Stimulated activated CD4-positive, alpha-beta T cell treated with anti-CD3 and anti-CD28 coated beads, TNF-alpha, amount 100 ng/mL, for 48 hours (primary cell): ENCODE measurements around the gene PIP5K1C.

Experiments used
- DNase-seq, 3 donors: peaks; one replicate each; pipeline ENCODE4 v3.0.0-alpha.2; 2020; ENCODE audit warnings: low read depth in 3 of 3

The PIP5K1C gene

GRCh38 chr19:3721887-3722442 lies 21.7 kb upstream of the PIP5K1C start:
- no peak for DNase-seq

DNA sequence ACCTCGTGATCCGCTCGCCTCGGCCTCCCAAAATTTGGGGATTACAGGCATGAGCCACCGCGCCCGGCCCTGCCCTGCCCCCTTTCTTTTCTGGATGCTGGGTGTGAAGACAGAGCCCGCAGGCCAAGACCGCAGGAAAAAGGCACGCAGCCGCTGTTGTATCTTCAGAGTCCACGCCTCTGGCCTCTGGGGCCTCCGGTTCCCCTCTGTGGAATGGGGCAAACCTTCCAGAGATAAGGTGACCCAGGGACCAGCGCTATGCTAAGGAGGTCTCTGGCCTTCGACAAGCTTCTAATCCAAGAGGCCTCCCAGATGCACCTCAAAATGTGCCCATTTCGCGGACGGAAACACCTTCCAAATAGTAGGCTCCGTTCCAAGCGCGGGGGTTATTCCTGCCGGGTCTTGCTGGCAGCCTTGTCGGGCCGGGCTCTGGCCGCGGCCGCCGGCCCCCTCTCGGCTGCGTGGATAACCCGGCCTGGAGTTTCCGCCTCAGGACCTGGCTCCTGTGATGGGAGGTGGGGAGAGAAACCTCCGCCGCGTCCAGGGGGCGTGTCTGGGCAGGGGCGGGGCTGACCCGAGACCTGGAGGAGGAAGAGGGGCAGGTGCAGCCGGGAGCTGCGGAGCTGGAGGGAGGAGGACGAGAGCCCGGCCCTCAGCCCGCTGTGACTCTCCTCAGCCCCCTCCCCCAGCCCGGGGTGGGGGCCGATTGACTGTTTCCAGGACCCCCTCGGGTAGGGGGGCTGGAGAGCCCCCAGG lies 21.0 kb upstream of the PIP5K1C start:
- peak; percentile 80 to 87 (median 84) for DNase-seq

GRCh38 chr19:3720349-3720917 lies 20.2 kb upstream of the PIP5K1C start:
- no peak for DNase-seq

GRCh38 chr19:3719868-3720267 lies 19.6 kb upstream of the PIP5K1C start:
- DNase-seq: no peak

DNA sequence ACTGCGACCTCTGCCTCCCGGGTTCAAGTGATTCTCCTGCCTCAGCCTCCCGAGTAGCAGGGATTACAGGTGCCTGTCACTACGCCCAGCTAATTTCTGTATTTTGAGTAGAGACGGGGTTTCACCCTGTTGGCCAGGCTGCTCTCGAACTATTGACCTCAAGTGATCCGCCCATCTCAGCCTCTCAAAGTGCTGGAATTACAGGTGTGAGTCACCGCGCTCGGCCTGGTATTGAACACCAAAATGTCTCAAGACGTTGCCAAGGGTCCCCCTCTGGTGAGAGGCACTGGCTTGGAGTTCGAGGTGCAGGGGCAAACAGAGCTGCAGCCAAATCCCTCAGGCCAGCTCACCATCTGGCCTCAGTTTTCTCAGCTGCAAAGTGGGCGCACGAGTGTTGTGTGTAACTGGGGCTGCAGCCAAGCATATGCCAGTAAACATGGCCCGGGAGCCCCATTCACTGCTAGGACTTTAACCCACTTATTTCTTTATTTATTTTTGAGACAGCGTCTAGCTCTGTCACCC lies 15.9 kb upstream of the PIP5K1C start:
- DNase-seq: no peak

GRCh38 chr19:3712663-3713611 lies 12.7 kb upstream of the PIP5K1C start:
- no peak for DNase-seq

DNA sequence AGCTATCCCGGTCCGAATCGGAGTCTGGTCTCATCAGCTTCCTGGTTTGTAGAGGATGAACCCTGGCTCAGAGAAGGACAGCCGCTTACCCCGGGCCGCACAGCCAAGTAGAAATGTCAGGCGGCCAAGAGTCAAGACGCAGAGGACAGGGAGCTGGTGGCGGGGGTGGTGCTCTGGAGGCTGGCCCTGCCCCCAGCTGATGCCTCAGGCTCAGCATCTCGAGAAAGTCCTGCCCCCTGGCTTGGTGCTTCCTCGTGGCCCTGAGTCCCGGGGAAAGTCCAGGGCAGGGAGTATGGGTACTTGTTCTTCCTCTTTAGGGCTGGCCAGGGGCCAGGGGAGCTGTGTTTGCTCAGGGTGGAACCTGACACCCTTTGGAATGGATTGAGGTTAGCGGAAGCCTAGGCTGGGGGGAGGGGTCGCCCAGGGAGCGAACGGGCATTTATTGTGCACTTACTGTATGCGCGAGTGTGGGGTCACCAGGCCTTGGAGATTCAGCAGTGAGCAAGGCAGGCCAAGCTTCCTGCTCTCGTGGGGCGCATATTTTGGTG lies 10.1 kb upstream of the PIP5K1C start:
- DNase-seq: no peak

- DNase-seq: no peak
These were observed 8.1 kb upstream of the PIP5K1C start, which contains the start of gene TJP3 for GRCh38 chr19:3708207-3708931. TSS of gene TJP3 (plus strand) at chr19:3708384. CDS start at chr19:3728433, 20,049 bp downstream.

DNA sequence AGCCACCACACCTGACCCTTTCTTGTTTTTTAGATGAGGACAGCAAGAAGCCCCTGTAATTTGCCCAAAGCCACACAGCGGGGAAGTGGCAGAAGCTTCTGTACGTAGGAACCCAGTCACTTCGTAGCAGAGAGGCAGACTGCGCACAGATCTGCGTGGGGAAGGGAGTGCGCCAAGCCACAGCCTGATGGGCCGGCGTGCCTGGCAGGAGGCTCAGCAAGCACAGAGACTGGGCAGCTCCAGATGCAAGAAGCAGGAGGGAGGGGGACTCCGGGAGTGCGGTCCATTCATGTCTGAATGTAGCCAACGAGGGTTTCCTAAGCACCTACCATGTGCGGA lies 7.6 kb upstream of the PIP5K1C start:
- DNase-seq: no peak

GRCh38 chr19:3701200-3701599 lies 932 bp upstream of the PIP5K1C start:
- no peak for DNase-seq

- DNase-seq: no peak
These were observed 477 bp downstream of the PIP5K1C start for GRCh38 chr19:3699741-3700241.

- DNase-seq: no peak
These were observed 1.1 kb downstream of the PIP5K1C start for GRCh38 chr19:3698974-3699740.

- no peak for DNase-seq
These were observed 1.8 kb downstream of the PIP5K1C start for GRCh38 chr19:3698386-3698950.

DNA sequence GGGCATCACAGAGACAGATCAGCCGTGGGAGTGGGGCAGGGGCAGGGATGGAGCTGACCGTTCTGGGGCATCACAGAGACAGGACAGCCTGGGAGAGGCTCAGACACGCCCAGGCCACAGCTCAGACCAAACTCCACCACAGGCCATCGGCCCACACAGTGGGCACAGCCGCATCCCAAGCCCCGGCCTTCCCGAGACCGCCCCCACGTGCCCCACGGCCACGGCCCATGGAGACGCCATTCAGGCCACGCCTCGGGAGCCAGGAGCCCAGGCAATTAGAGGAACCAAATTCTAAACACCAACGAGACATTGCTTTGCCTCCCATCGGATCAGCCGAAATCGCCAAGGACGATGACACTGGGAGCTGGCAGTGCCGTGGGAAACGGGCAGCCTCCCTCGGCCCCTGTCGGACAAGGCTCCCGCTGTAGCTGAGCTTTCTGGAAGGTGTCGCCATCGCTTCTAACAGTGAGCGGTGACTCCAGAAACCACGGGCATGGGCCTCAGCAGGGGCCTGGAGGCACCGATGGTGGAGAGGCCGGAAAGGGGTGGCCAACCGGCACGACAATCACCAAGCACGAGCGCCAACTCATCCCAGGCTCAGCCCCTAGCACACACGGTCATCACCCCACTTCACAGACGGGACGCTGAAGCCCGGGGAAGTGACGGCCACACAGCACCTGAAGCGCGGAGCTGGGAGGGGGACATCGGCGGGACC lies 2.4 kb downstream of the PIP5K1C start:
- no peak for DNase-seq

- DNase-seq: no peak
These were observed 3.2 kb downstream of the PIP5K1C start for GRCh38 chr19:3697094-3697493.

DNA sequence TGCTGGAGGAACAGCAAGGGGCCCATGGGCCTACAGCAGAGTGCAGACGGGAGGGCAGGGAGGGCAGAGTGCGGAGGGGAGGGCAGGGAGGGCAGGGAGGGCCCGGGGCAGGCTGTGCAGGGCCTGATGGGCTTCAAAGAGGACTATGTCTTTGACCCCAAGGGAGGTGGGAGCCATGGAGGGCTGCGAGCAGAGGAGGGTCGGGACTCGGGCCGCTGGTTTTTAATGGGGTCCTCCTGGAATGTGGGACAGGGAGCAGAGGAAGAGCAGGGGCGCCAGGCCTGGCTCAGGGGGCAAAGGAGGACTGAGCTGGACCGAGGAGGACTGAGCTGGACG lies 3.6 kb downstream of the PIP5K1C start:
- no peak for DNase-seq

DNA sequence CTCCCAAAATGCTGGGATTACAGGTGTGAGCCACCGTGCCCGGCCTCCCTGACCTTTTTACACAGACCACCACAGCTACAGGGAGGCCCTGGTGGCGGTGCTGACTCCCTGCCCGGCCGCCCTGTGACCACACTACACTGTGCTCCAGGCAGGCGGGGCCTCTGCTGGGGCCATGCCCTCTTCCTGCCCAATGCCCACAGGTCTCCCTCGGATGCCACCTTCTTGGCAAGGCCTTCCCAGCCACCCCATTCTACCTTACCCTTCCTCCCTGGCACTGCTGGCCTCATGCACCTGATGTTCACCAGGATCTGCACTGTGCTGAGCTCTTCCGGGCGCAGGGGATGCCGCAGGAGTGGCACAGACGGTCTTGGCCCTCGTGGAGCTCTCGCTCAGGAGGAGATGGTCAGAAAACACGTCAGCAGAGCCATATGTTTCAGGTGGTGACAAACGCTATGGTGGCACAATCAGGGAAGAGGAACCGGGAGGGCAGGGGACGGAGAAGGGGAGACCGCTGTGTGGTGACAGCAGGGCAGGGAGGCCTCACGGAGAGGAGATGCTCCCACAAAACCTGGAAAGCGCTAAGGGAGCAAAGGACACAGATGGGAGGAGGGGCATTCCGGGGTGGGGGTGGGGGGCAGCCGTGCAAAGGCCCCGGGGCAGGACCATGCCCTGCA lies 4.1 kb downstream of the PIP5K1C start:
- no peak for DNase-seq

GRCh38 chr19:3695124-3695733 lies 5.0 kb downstream of the PIP5K1C start:
- DNase-seq: no peak
